K562 (cell line): ENCODE data around the gene ITSN1. TPM values are rescaled to one million over a fixed set of nuclear protein-coding genes. Genes with fewer than 3 reads are reported as not detected.

Experiments used
- CEBPZ ChIP-seq: fragments of 150-350 bp; IDR thresholded peaks from 2 replicates; pipeline ENCODE4 v1.6.1; 2014; ENCODE audit warnings: low read depth, mild to moderate bottlenecking, low read length, borderline replicate concordance
- GABPB1 ChIP-seq: sonication (generic); formaldehyde crosslinking; IDR thresholded peaks from 2 replicates; pipeline ENCODE4 v1.8.0; 2022; ENCODE audit warnings: mild to moderate bottlenecking, missing genetic modification reagents
- KDM2B ChIP-seq: fragments of 250-450 bp; sonication (Bioruptor Pico); IDR thresholded peaks from 2 replicates; pipeline ENCODE4 v1.8.0; 2021; ENCODE audit warnings: mild to moderate bottlenecking, moderate library complexity
- MBD2 ChIP-seq: sonication (generic); IDR thresholded peaks from 2 replicates; pipeline ENCODE4 v1.6.1; 2016; ENCODE audit warnings: low read depth, borderline replicate concordance
- NFYB ChIP-seq: IDR thresholded peaks from 2 replicates; pipeline ENCODE4 v1.6.1; 2011; ENCODE audit warnings: mild to moderate bottlenecking, moderate library complexity; ENCODE audit not compliant: insufficient read length; ENCODE audit errors: extremely low read depth
- REST ChIP-seq, 2 experiments: fragments of 450-650 bp; formaldehyde crosslinking in 1 of 2; IDR thresholded peaks; 2 replicates each; pipeline versions ENCODE4 v1.4.0 to v1.6.1; 2014 to 2020; ENCODE audit warnings: mild to moderate bottlenecking in 2 of 2, borderline replicate concordance in 1 of 2, low read depth in 1 of 2
- RFX7 ChIP-seq: fragments of 250-450 bp; sonication (Bioruptor Pico); IDR thresholded peaks from 2 replicates; pipeline ENCODE4 v1.5.1; 2021; ENCODE audit warnings: mild to moderate bottlenecking
- RNF219 ChIP-seq: fragments of 250-450 bp; sonication (Bioruptor Pico); IDR thresholded peaks from 2 replicates; pipeline ENCODE4 v1.5.0; 2022; ENCODE audit warnings: mild to moderate bottlenecking
- SETDB1 ChIP-seq: IDR thresholded peaks from one replicate; pipeline ENCODE4 v1.6.1; 2012; ENCODE audit warnings: low read length, control low read depth, inconsistent platforms
- ZNF280A ChIP-seq: fragments of 450-650 bp; IDR thresholded peaks from 2 replicates; pipeline ENCODE4 v1.6.1; 2018; ENCODE audit warnings: mild to moderate bottlenecking, low read depth; ENCODE audit not compliant: partially characterized antibody
- ZNF561 ChIP-seq: fragments of 450-650 bp; formaldehyde crosslinking; conservative IDR thresholded peaks from 2 replicates; pipeline ENCODE4 v1.4.0; 2020; ENCODE audit warnings: mild to moderate bottlenecking, moderate library complexity
- polyA plus RNA-seq, 8 experiments: library from polyadenylated mRNA; depleted of rRNA in 4 of 8; stranded (reverse) in 5 of 8; unstranded in 3 of 8; fragments of >200 nt; fragmentation: Nextera tagmentation in 2 of 8; fragmentation: Illumina TruSeq in 1 of 8; extraction: Ambion mirVana in 2 of 8; extraction: Trizol in 1 of 8; gene quantifications; 2 replicates each; pipeline versions ENCODE4 v1.2.1 to v1.2.3, GENCODE V29; 2011 to 2014; ENCODE audit warnings: inconsistent platforms in 1 of 8, missing spikeins in 1 of 8
- total RNA-seq, 7 experiments: library from RNA; depleted of rRNA in 6 of 7; stranded (reverse); fragments of >200 nt in 6 of 7; fragmentation: Illumina TruSeq in 2 of 7; extraction: Trizol in 2 of 7; gene quantifications; 2 replicates each; pipeline versions ENCODE4 v1.2.1 to v1.2.3, GENCODE V29; 2011 to 2021; ENCODE audit warnings: low replicate concordance in 1 of 7

The ITSN1 gene
- total and polyA plus RNA-seq, 9 of the 15 experiments (the other 6 are each of a cell fraction or from before 2014, with no cell fraction given), result 1.1 to 12.6 (median 4.8) TPM

- TF ChIP-seq MBD2 (no peak), ZNF561 (no peak), SETDB1 (no peak), KDM2B (CRISPR knock-in tag) (no peak), RNF219 (CRISPR knock-in tag) (no peak), NFYB (no peak), CEBPZ (no peak), GABPB1 (no peak), RFX7 (CRISPR knock-in tag) (no peak), REST (IDR thresholded peaks at IDR 0.05; ENCODE audit: borderline replicate concordance) (no peak), REST (CRISPR knock-in tag; IDR thresholded peaks at IDR 0.05; ENCODE audit: low read depth) (no peak), ZNF280A (no peak)
These were observed 119.2 kb downstream of the ITSN1 start (continued) for GRCh38 chr21:33761441-33762036.
